H1 (cell line): Measurements from ENCODE around the gene CYTH1. TPM values are rescaled to one million over a fixed set of nuclear protein-coding genes. Genes with fewer than 3 reads are reported as not detected.

Experiments used
- CTCF ChIA-PET: fragments of 300-600 bp; sonication (Branson Sonifier 250); formaldehyde crosslinking; loops from one replicate; lab custom pipeline; 2021; ENCODE audit not compliant: partially characterized antibody; lab: Charles Lee
- POLR2A ChIA-PET: fragments of 300-600 bp; sonication (Branson Sonifier 250); formaldehyde crosslinking; loops from one replicate; lab custom pipeline; 2021; ENCODE audit warnings: inconsistent platforms; ENCODE audit not compliant: partially characterized antibody; lab: Charles Lee
- DNase-seq, 2 experiments: peaks; one replicate each; pipeline versions ENCODE4 v3.0.0 to v3.0.0-alpha.2; 2010 to 2022; ENCODE audit warnings: low spot score in 2 of 2, low read depth in 1 of 2, mixed read lengths in 1 of 2
- FAIRE-seq: peaks from 2 replicates; lab custom pipeline; 2011; peaks lifted over from hg19 to GRCh38; lab: Jason Lieb, UNC
- H2AFZ ChIP-seq: 2 replicates; pipeline ENCODE4 v1.8.1; 2012; ENCODE audit warnings: low read length, inconsistent platforms
- H2AK5ac ChIP-seq: 2 replicates; pipeline ENCODE4 v1.6.1; 2013; ENCODE audit warnings: low read depth, low read length
- H2BK120ac ChIP-seq: replicated peaks from 2 replicates; pipeline ENCODE3; 2013; ENCODE audit warnings: low read depth, low read length, inconsistent platforms
- H2BK12ac ChIP-seq: 2 replicates; pipeline ENCODE4 v1.6.1; 2013; ENCODE audit warnings: low read depth, low read length
- H2BK15ac ChIP-seq: 2 replicates; pipeline ENCODE4 v1.6.1; 2013; ENCODE audit warnings: low read length
- H2BK20ac ChIP-seq: 2 replicates; pipeline ENCODE4 v1.6.1; 2013; ENCODE audit warnings: low read length
- H2BK5ac ChIP-seq: 2 replicates; pipeline ENCODE4 v1.6.1; 2013; ENCODE audit warnings: low read depth, low read length
- H3K14ac ChIP-seq: 2 replicates; pipeline ENCODE4 v1.6.1; 2013; ENCODE audit warnings: inconsistent platforms; ENCODE audit not compliant: insufficient read length
- H3K18ac ChIP-seq: 2 replicates; pipeline ENCODE4 v1.6.1; 2013; ENCODE audit warnings: low read length; ENCODE audit errors: extremely low read depth
- H3K23ac ChIP-seq: 2 replicates; pipeline ENCODE4 v1.6.1; 2013; ENCODE audit warnings: inconsistent platforms; ENCODE audit not compliant: insufficient read length
- H3K23me2 ChIP-seq: 2 replicates; pipeline ENCODE4 v1.6.1; 2013; ENCODE audit warnings: low read depth, low read length
- H3K27ac ChIP-seq: 2 replicates; pipeline ENCODE4 v1.6.1; 2011; ENCODE audit warnings: low read depth, low read length, inconsistent platforms
- H3K27me3 ChIP-seq, 4 experiments: replicated peaks in 1 of 4; 1 replicate in 1 of 4; 2 replicates in 3 of 4; pipeline versions ENCODE4 v1.6.1 to v1.8.1; 2011 to 2013; ENCODE audit warnings: low read length in 3 of 4, mild to moderate bottlenecking in 3 of 4, inconsistent platforms in 2 of 4, mixed read lengths in 2 of 4, moderate library complexity in 1 of 4; ENCODE audit not compliant: control insufficient read depth in 3 of 4, insufficient read depth in 3 of 4; ENCODE audit errors: extremely low read depth in 1 of 4
- H3K36me3 ChIP-seq, 4 experiments: 2 replicates each; pipeline versions ENCODE4 v1.6.1 to v1.8.1; 2011 to 2013; ENCODE audit warnings: mild to moderate bottlenecking in 4 of 4, low read length in 3 of 4, moderate library complexity in 2 of 4, control low read depth in 1 of 4, inconsistent platforms in 1 of 4; ENCODE audit not compliant: insufficient read depth in 4 of 4, control insufficient read depth in 2 of 4
- H3K4ac ChIP-seq: replicated peaks from 2 replicates; pipeline ENCODE3; 2013; ENCODE audit warnings: low read length, low read depth, mixed read lengths, inconsistent platforms; ENCODE audit not compliant: insufficient read length
- H3K4me1 ChIP-seq, 4 experiments: replicated peaks in 1 of 4; 1 replicate in 1 of 4; 2 replicates in 3 of 4; pipeline versions ENCODE4 v1.6.1 to v1.8.1; 2011 to 2013; ENCODE audit warnings: low read length in 3 of 4, inconsistent platforms in 2 of 4, mixed read lengths in 1 of 4; ENCODE audit not compliant: insufficient read depth in 4 of 4, control insufficient read depth in 3 of 4
- H3K4me2 ChIP-seq, 2 experiments: 2 replicates each; pipeline versions ENCODE4 v1.6.1 to v1.8.1; 2011 to 2013; ENCODE audit warnings: low read depth in 2 of 2, low read length in 2 of 2, control low read depth in 1 of 2, inconsistent platforms in 1 of 2, mild to moderate bottlenecking in 1 of 2; ENCODE audit not compliant: insufficient read depth in 1 of 2
- H3K4me3 ChIP-seq, 4 experiments: fragments of 200-600, 300-600 bp in 1 of 4; sonication (generic), shearing (Covaris generic), sonication (Bioruptor Twin) in 1 of 4; 2 replicates each; pipeline versions ENCODE4 v1.5.1 to v1.8.1; 2011 to 2016; ENCODE audit warnings: low read length in 4 of 4, low read depth in 3 of 4, control low read depth in 2 of 4, inconsistent platforms in 2 of 4, mild to moderate bottlenecking in 2 of 4, mixed read lengths in 1 of 4, moderate library complexity in 1 of 4; ENCODE audit not compliant: insufficient read depth in 2 of 4; ENCODE audit errors: extremely low read depth in 1 of 4
- H3K56ac ChIP-seq: replicated peaks from 2 replicates; pipeline ENCODE3; 2013; ENCODE audit warnings: low read depth, mild to moderate bottlenecking, mixed read lengths, low read length, inconsistent platforms; ENCODE audit not compliant: insufficient read length
- H3K79me1 ChIP-seq: 2 replicates; pipeline ENCODE4 v1.6.1; 2013; ENCODE audit warnings: low read depth, low read length, control low read depth
- H3K79me2 ChIP-seq, 2 experiments: 2 replicates each; pipeline versions ENCODE4 v1.6.1 to v1.8.1; 2012 to 2013; ENCODE audit warnings: low read length in 2 of 2, mild to moderate bottlenecking in 2 of 2, inconsistent platforms in 1 of 2; ENCODE audit not compliant: insufficient read depth in 2 of 2, control insufficient read depth in 1 of 2
- H3K9ac ChIP-seq, 4 experiments: replicated peaks in 1 of 4; 1 replicate in 1 of 4; 2 replicates in 3 of 4; pipeline versions ENCODE4 v1.6.1 to v1.8.1; 2011 to 2013; ENCODE audit warnings: low read depth in 3 of 4, low read length in 3 of 4, control low read depth in 2 of 4, mild to moderate bottlenecking in 2 of 4, moderate library complexity in 2 of 4, inconsistent platforms in 1 of 4; ENCODE audit errors: extremely low read depth in 1 of 4
- H3K9me3 ChIP-seq, 2 experiments: 2 replicates each; pipeline versions ENCODE4 v1.6.1 to v1.8.1; 2012 to 2013; ENCODE audit warnings: mild to moderate bottlenecking in 2 of 2, moderate library complexity in 2 of 2, control low read depth in 1 of 2, inconsistent platforms in 1 of 2, low read depth in 1 of 2, low read length in 1 of 2, mixed read lengths in 1 of 2; ENCODE audit not compliant: insufficient read depth in 2 of 2
- H4K20me1 ChIP-seq, 2 experiments: replicated peaks in 1 of 2; 2 replicates each; pipeline versions ENCODE3 to v1.8.1; 2011 to 2013; ENCODE audit warnings: inconsistent platforms in 2 of 2, low read length in 2 of 2, mild to moderate bottlenecking in 1 of 2; ENCODE audit not compliant: insufficient read depth in 2 of 2, control insufficient read depth in 1 of 2
- H4K5ac ChIP-seq: 2 replicates; pipeline ENCODE4 v1.6.1; 2013; ENCODE audit warnings: low read length, low read depth, mixed read lengths, inconsistent platforms; ENCODE audit not compliant: insufficient read length
- H4K8ac ChIP-seq: 2 replicates; pipeline ENCODE4 v1.8.0; 2013; ENCODE audit warnings: mild to moderate bottlenecking, moderate library complexity, low read length, inconsistent platforms; ENCODE audit not compliant: insufficient read depth; ENCODE audit errors: extremely low read depth
- H4K91ac ChIP-seq: replicated peaks from 2 replicates; pipeline ENCODE3; 2013; ENCODE audit warnings: low read length, mixed read lengths, inconsistent platforms; ENCODE audit not compliant: insufficient read length
- BRCA1 ChIP-seq: IDR thresholded peaks from 2 replicates; pipeline ENCODE4 v1.6.1; 2012; ENCODE audit warnings: low read depth, low read length, improper control_type of control experiment
- HDAC2 ChIP-seq, 2 experiments: fragments of 300-600 bp in 1 of 2; sonication (generic) in 1 of 2; IDR thresholded peaks; 2 replicates each; pipeline ENCODE4 v1.6.1; 2011 to 2012; ENCODE audit warnings: low read depth in 2 of 2, low read length in 2 of 2, mild to moderate bottlenecking in 2 of 2, moderate library complexity in 2 of 2, borderline replicate concordance in 1 of 2, inconsistent platforms in 1 of 2
- JUN ChIP-seq: IDR thresholded peaks from 2 replicates; pipeline ENCODE4 v1.6.1; 2011; ENCODE audit warnings: low read depth, mild to moderate bottlenecking, improper control_type of control experiment, low read length
- KDM5A ChIP-seq: fragments of 200-600 bp; IDR thresholded peaks from 2 replicates; pipeline ENCODE4 v1.7.1; 2012; ENCODE audit warnings: mild to moderate bottlenecking, low read length, inconsistent platforms, mixed read lengths
- NANOG ChIP-seq: IDR thresholded peaks from 2 replicates; pipeline ENCODE4 v1.6.1; 2011; ENCODE audit warnings: low read length, low read depth, mild to moderate bottlenecking, inconsistent platforms; ENCODE audit not compliant: insufficient read depth, poor library complexity, severe bottlenecking
- SIN3A ChIP-seq, 2 experiments: IDR thresholded peaks in 1 of 2; conservative IDR thresholded peaks in 1 of 2; 2 replicates each; pipeline ENCODE4 v1.6.1; 2011 to 2012; ENCODE audit warnings: low read length in 2 of 2, improper control_type of control experiment in 1 of 2, low read depth in 1 of 2, mild to moderate bottlenecking in 1 of 2
- SIRT6 ChIP-seq: IDR thresholded peaks from one replicate; pipeline ENCODE4 v1.7.1; 2012; ENCODE audit warnings: low read length, inconsistent platforms
- SP4 ChIP-seq: IDR thresholded peaks from 2 replicates; pipeline ENCODE4 v1.6.1; 2012; ENCODE audit warnings: low read length, inconsistent platforms
- SUZ12 ChIP-seq: fragments of 200-600 bp; sonication (generic); IDR thresholded peaks from 2 replicates; pipeline ENCODE4 v1.6.1; 2012; ENCODE audit warnings: mild to moderate bottlenecking, inconsistent platforms, low read length, moderate library complexity, mixed read lengths
- TBP ChIP-seq: IDR thresholded peaks from 2 replicates; pipeline ENCODE4 v1.6.1; 2011; ENCODE audit warnings: low read depth, low read length, improper control_type of control experiment
- TEAD4 ChIP-seq: IDR thresholded peaks from 2 replicates; pipeline ENCODE4 v1.6.1; 2012; ENCODE audit warnings: low read depth, low read length, inconsistent platforms, mixed read lengths
- ZNF274 ChIP-seq: IDR thresholded peaks from 2 replicates; pipeline ENCODE4 v1.7.0; 2012; ENCODE audit warnings: low read length, borderline replicate concordance; ENCODE audit errors: extremely low read depth
- WGBS, 2 experiments: shearing (Covaris generic) in 1 of 2; methylation state at CpG; one replicate each; pipeline versions ENCODE4 v1.1.6 to v1.1.7; 2013 to 2015; ENCODE audit warnings: low lambda C conversion rate in 2 of 2, mixed read lengths in 2 of 2, inconsistent platforms in 1 of 2, low coverage in 1 of 2, missing lambda C conversion rate in 1 of 2; ENCODE audit not compliant: insufficient replicate concordance in 2 of 2, insufficient coverage in 1 of 2, insufficient read length in 1 of 2; ENCODE audit errors: extremely low coverage in 1 of 2, missing lambda C conversion rate in 1 of 2; 5-methylcytosine and 5-hydroxymethylcytosine counted together
- polyA plus RNA-seq, 7 experiments: library from polyadenylated mRNA; depleted of rRNA in 3 of 7; stranded (reverse) in 5 of 7; unstranded in 2 of 7; fragments of >200 nt in 5 of 7; fragments of 200-250 nt in 2 of 7; gene quantifications; 1 replicate in 5 of 7; 2 replicates in 1 of 7; 4 replicates in 1 of 7; pipeline versions ENCODE4 v1.2.1 to v1.2.3, GENCODE V29; 2011 to 2013; ENCODE audit warnings: missing spikeins in 2 of 7, mixed read lengths in 2 of 7
- total RNA-seq: library from RNA; stranded (reverse); fragmentation: NEBNext Ultra II Directional; extraction: Animal tissue kit (Norgen Biotek cat#: 25700); gene quantifications from 2 replicates; pipeline ENCODE4 v1.2.1, GENCODE V29; 2021

CYTH1 gene
- total and polyA plus RNA-seq, 2 of the 8 experiments (the other 6 are each of a cell fraction or from before 2014, with no cell fraction given), result 12.8 to 14.8 TPM

- Histone ChIP-seq H4K8ac (no peak overlapping the region), H2AK5ac (no peak overlapping the region), H3K27ac (no peak overlapping the region), H3K14ac (no peak overlapping the region), H3K79me1 (no peaks in the 10 kb centered on the region), H3K9me3 (no peaks in the 10 kb centered on the region; a peak in 1 of 4 replicates), H2BK120ac (no peak overlapping the region), H3K4me1 (no peaks in the 10 kb centered on the region; a peak in 1 of 7 replicates), H2BK20ac (no peak overlapping the region), H2BK5ac (no peak overlapping the region), H3K56ac (no peak overlapping the region), H2AFZ (no peak overlapping the region), H3K36me3 (no peaks in the 10 kb centered on the region), H2BK12ac (no peak overlapping the region), H2BK15ac (no peak overlapping the region), H4K5ac (no peak overlapping the region), H4K91ac (no peak overlapping the region), H3K23ac (no peak overlapping the region), H3K4me2 (no peak overlapping the region), H3K27me3 (no peaks in the 10 kb centered on the region), H3K23me2 (no peaks in the 10 kb centered on the region), H3K18ac (no peak overlapping the region), H3K79me2 (no peaks in the 10 kb centered on the region), H3K9ac (no peak overlapping the region), H3K4me3 (no peak overlapping the region), H4K20me1 (no peaks in the 10 kb centered on the region), H3K4ac (no peak overlapping the region)
- DNase-seq, result no peak
- ChIA-PET CTCF (interaction anchor here (1.4 kb wide), 1 partner anchor 88 kb away, joined by 4 read pairs; no protein-coding TSS in a partner anchor), POLR2A (no interaction called here)
- 92% methylated on average over 22 of the region's 23 CpGs; no CpG with 5 or more reads in 1 of the 2 experiments for WGBS, 2 experiments
- no peak for FAIRE-seq
- TF ChIP-seq KDM5A, result no peak
- no peak for TF ChIP-seq SP4
- no peak for TF ChIP-seq ZNF274
- TF ChIP-seq JUN, result no peak
- TF ChIP-seq TEAD4, result no peak
- no peak for TF ChIP-seq TBP
- no peak for TF ChIP-seq SIRT6
- TF ChIP-seq NANOG, result no peak
- TF ChIP-seq BRCA1, result no peak
- no peak for TF ChIP-seq SUZ12
- no peak for TF ChIP-seq HDAC2 (IDR thresholded peaks at IDR 0.05; ENCODE audit: borderline replicate concordance in 1 of 2, low read depth in 2 of 2, low read length in 2 of 2)
- TF ChIP-seq SIN3A (conservative IDR thresholded peaks at IDR 0.05 in 1 of 2, IDR thresholded peaks at IDR 0.05 in 1 of 2; ENCODE audit: low read depth in 1 of 2, low read length in 2 of 2), result no peak
Observed at GRCh38 chr17:78629436-78629995, 152.6 kb downstream of the CYTH1 start.
